ENCODE measurements around the gene P3R3URF. TPM values are rescaled to one million over a fixed set of nuclear protein-coding genes. Genes with fewer than 3 reads are reported as not detected.

Gene P3R3URF
- polyA plus RNA-seq, 1 experiment = not detected

- no peak for TF ChIP-seq CTCF (IDR thresholded peaks at IDR 0.05; ENCODE audit: low read depth, low read length)
- DNase-seq (ENCODE audit: low read depth, low spot score) = no peak
- ChIA-PET CTCF (interaction anchor here (0.8 to 2.0 kb wide), 3 partner anchors 10 to 40 kb away, joined by 3 to 9 read pairs (median 4); no protein-coding TSS in a partner anchor), POLR2A (interaction anchor here (1.3 kb wide), 1 partner anchor 59 kb away, joined by 4 read pairs; the partner anchor contains the start of gene PIK3R3)
- Histone ChIP-seq H3K4me3 (ENCODE audit: low read depth, low read length) (no peak overlapping the region), H3K9me3 (ENCODE audit: control insufficient read depth, insufficient read depth, low read length) (no peaks in the 10 kb centered on the region), H3K27me3 (ENCODE audit: control insufficient read depth, insufficient read depth, low read length) (no peaks in the 10 kb centered on the region), H3K27ac (ENCODE audit: low read depth, low read length) (peak overlapping the region; percentile 31)
Observed at GRCh38 chr1:46191033-46191701, 14.9 kb upstream of the P3R3URF start.

GRCh38 chr1:46190539-46190938, 14.3 kb upstream of the P3R3URF start:
- H3K27me3 ChIP-seq (ENCODE audit: control insufficient read depth, insufficient read depth, low read length) = no peaks in the 10 kb centered on the region
- no peak for DNase-seq (ENCODE audit: low read depth, low spot score)
- ChIA-PET POLR2A (interaction anchor here (0.6 kb wide), 1 partner anchor 262 kb away, joined by 7 read pairs; no protein-coding TSS in a partner anchor), CTCF (interaction anchor here (1.1 kb wide), 1 partner anchor 12 kb away, joined by 9 read pairs; no protein-coding TSS in a partner anchor)
- TF ChIP-seq CTCF (IDR thresholded peaks at IDR 0.05; ENCODE audit: low read depth, low read length) = no peak
- no peak overlapping the region for H3K4me3 ChIP-seq (ENCODE audit: low read depth, low read length)
- no peaks in the 10 kb centered on the region for H3K9me3 ChIP-seq (ENCODE audit: control insufficient read depth, insufficient read depth, low read length)
- peak overlapping the region; percentile 31 for H3K27ac ChIP-seq (ENCODE audit: low read depth, low read length)

- CTCF ChIA-PET = no interaction called here
Observed at GRCh38 chr1:46188295-46189030, 12.2 kb upstream of the P3R3URF start.

GRCh38 chr1:46187106-46187869, 11.0 kb upstream of the P3R3URF start:
- Histone ChIP-seq H3K9me3 (ENCODE audit: control insufficient read depth, insufficient read depth, low read length) (no peaks in the 10 kb centered on the region), H3K27ac (ENCODE audit: low read depth, low read length) (no peak overlapping the region), H3K27me3 (ENCODE audit: control insufficient read depth, insufficient read depth, low read length) (no peaks in the 10 kb centered on the region), H3K4me3 (ENCODE audit: low read depth, low read length) (no peak overlapping the region)
- no peak for DNase-seq (ENCODE audit: low read depth, low spot score)
- TF ChIP-seq CTCF (IDR thresholded peaks at IDR 0.05; ENCODE audit: low read depth, low read length) = no peak
- ChIA-PET POLR2A (no interaction called here), CTCF (no interaction called here)

More at GRCh38 chr1:46188295-46189030, 12.2 kb upstream of the P3R3URF start:
- no peak overlapping the region for H3K4me3 ChIP-seq (ENCODE audit: low read depth, low read length)
- H3K9me3 ChIP-seq (ENCODE audit: control insufficient read depth, insufficient read depth, low read length) = no peaks in the 10 kb centered on the region
- no peaks in the 10 kb centered on the region for H3K27me3 ChIP-seq (ENCODE audit: control insufficient read depth, insufficient read depth, low read length)
- DNase-seq (ENCODE audit: low read depth, low spot score) = no peak
- H3K27ac ChIP-seq (ENCODE audit: low read depth, low read length) = no peak overlapping the region
- POLR2A ChIA-PET = no interaction called here
- no peak for TF ChIP-seq CTCF (IDR thresholded peaks at IDR 0.05; ENCODE audit: low read depth, low read length)
